OCI-LY3 (cell line): ENCODE results near the gene MCC.

Source experiments
- CTCF ChIP-seq: fragments of 200-600, 300-600 bp; sonication (generic); IDR thresholded peaks from 2 replicates; pipeline ENCODE4 v1.5.1; 2014; ENCODE audit warnings: antibody characterized with exemption, low read length, low read depth
- EZH2phosphoT487 ChIP-seq: fragments of 200-600 bp; shearing (Covaris generic); IDR thresholded peaks from 2 replicates; pipeline ENCODE4 v1.6.1; 2018; ENCODE audit warnings: antibody characterized with exemption, mixed run types, low read depth

GRCh38 chr5:113034182-113034773 is 454.0 kb downstream of the MCC start:
- TF ChIP-seq CTCF (no peak), EZH2phosphoT487 (no peak)
